Spinal cord (tissue), 10 donors: Measurements from ENCODE around the gene NANOG. TPM values are rescaled to one million over a fixed set of nuclear protein-coding genes. Genes with fewer than 3 reads are reported as not detected.
A peak's percentile ranks its signal among the peaks of the same experiment; 100 is the strongest.
"Not testable (repeated sequence)": the region's sequence is repeated elsewhere in the genome, so short reads cannot be mapped to it uniquely, and the experiment has no call there.

Source experiments
- DNase-seq, 6 donors: peaks; one replicate each; pipeline versions ENCODE4 v3.0.0 to v3.0.0-alpha.2; 2013 to 2015; ENCODE audit warnings: low spot score in 6 of 6, low read depth in 4 of 6
- H3K27ac ChIP-seq: one replicate; pipeline ENCODE4 v1.5.1; 2013; ENCODE audit warnings: low read depth, low read length, control low read depth
- H3K27me3 ChIP-seq: one replicate; pipeline ENCODE4 v1.6.1; 2013; ENCODE audit warnings: low read length; ENCODE audit not compliant: control insufficient read depth, insufficient read depth
- H3K36me3 ChIP-seq: one replicate; pipeline ENCODE4 v1.6.1; 2013; ENCODE audit warnings: low read length; ENCODE audit not compliant: control insufficient read depth, insufficient read depth
- H3K4me1 ChIP-seq: one replicate; pipeline ENCODE4 v1.6.1; 2013; ENCODE audit warnings: low read length; ENCODE audit not compliant: control insufficient read depth, insufficient read depth
- H3K4me3 ChIP-seq: one replicate; pipeline ENCODE4 v1.5.1; 2013; ENCODE audit warnings: low read depth, low read length, control low read depth
- H3K9me3 ChIP-seq: one replicate; pipeline ENCODE4 v1.6.1; 2013; ENCODE audit warnings: low read length; ENCODE audit not compliant: control insufficient read depth, insufficient read depth
- WGBS: methylation state at CpG from one replicate; pipeline ENCODE4 v1.1.5; 2013; ENCODE audit warnings: missing lambda C conversion rate; ENCODE audit not compliant: insufficient coverage; 5-methylcytosine and 5-hydroxymethylcytosine counted together
- polyA plus RNA-seq, 2 donors: library from polyadenylated mRNA; unstranded; fragments of 120-200 nt; gene quantifications; one replicate each; pipeline ENCODE4 v1.2.1, GENCODE V29; 2013; ENCODE audit not compliant: insufficient read length in 2 of 2
- total RNA-seq, 2 donors: library from RNA; depleted of rRNA in 1 of 2; stranded (reverse); fragments of 120-200 nt in 1 of 2; fragments of >200 nt in 1 of 2; gene quantifications; one replicate each; pipeline versions ENCODE4 v1.2.3 to v1.2.4, GENCODE V29; 2013 to 2014
- donor health status: healthy.

The NANOG gene
- total and polyA plus RNA-seq, 4 donors = 0.15 to 0.20 (median 0.18) TPM

GRCh38 chr12:7833831-7834230 is 44.6 kb downstream of the NANOG start:
- H3K27ac ChIP-seq = no peak overlapping the region
- H3K4me3 ChIP-seq = no peak overlapping the region
- H3K4me1 ChIP-seq = no peaks in the 10 kb centered on the region
- no peak for DNase-seq
- no peaks in the 10 kb centered on the region for H3K36me3 ChIP-seq
- WGBS = 96% methylated on average over 3 of the region's 4 CpGs
- no peaks in the 10 kb centered on the region for H3K9me3 ChIP-seq
- no peaks in the 10 kb centered on the region for H3K27me3 ChIP-seq

- DNase-seq = no peak
- Histone ChIP-seq H3K27ac (no peak overlapping the region), H3K36me3 (no peaks in the 10 kb centered on the region), H3K4me1 (no peaks in the 10 kb centered on the region), H3K27me3 (no peaks in the 10 kb centered on the region), H3K9me3 (no peaks in the 10 kb centered on the region), H3K4me3 (no peak overlapping the region)
- 88% methylated on average over 1 of the region's 1 CpG for WGBS
Observed at GRCh38 chr12:7834701-7835100, 45.5 kb downstream of the NANOG start.

DNA sequence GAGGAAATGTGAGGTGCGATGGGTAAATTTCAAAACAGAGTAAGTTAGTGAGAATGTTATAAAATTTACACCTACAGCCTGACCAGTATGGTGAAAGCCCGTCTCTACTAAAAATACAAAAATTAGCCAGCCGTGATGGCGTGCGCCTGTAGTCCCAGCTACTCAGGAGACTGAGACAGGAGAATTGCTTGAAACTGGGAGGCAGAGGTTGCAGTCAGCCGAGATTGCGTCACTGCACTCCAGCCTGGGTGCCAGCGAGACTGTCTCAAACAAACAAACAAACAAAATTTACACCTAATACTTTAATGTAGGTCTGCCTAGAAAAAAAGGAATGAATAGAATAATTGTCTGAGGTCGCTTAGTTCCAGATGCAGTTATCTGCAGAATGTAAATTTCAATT is 45.9 kb downstream of the NANOG start:
- Histone ChIP-seq H3K4me3 (no peak overlapping the region), H3K36me3 (no peaks in the 10 kb centered on the region), H3K4me1 (no peaks in the 10 kb centered on the region), H3K27ac (no peak overlapping the region), H3K27me3 (no peaks in the 10 kb centered on the region), H3K9me3 (no peaks in the 10 kb centered on the region)
- DNase-seq = no peak
- no CpG with 5 or more reads among the region's 9 CpGs for WGBS

DNA sequence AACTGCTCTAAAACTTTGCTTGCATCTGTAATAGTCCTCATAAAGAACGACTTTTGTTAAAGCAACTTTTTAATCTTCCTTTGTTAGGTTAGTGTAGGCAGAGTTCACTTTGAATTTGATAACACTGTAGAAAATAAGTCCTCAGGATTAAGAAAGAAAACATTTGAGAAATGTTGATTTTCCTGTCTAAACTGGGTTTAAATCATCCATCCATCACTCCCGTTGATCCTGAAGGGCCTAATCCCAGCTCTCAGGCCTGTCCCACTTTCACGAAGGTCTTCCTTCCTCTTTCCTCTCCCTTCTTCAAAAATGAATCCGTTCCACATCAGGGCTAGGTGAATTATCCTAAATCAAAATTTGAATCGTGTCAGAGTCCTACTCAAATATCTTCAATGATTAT is 46.6 kb downstream of the NANOG start:
- Histone ChIP-seq H3K36me3 (no peaks in the 10 kb centered on the region), H3K27me3 (no peaks in the 10 kb centered on the region), H3K9me3 (no peaks in the 10 kb centered on the region), H3K4me3 (no peak overlapping the region), H3K27ac (no peak overlapping the region), H3K4me1 (no peaks in the 10 kb centered on the region)
- no peak for DNase-seq
- WGBS = no CpG with 5 or more reads among the region's 5 CpGs

DNA sequence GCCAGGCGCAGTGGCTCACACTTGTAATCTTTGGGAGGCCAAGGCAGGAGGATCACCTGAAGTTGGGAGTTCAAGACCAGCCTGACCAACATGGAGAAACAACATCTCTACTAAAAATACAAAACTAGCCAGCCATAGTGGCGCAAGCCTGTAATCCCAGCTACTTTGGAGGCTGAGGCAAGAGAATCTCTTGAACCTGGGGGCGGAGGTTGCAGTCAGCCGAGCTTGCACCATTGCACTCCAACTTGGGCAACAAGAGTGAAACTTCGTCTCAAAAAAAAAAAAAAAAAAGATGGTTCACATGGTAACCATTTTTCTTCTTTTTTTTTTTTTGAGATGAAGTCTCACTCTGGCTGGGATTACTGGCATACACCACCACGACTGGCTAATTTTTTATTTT is 48.2 kb downstream of the NANOG start:
- Histone ChIP-seq H3K4me3 (no peak overlapping the region), H3K27me3 (no peaks in the 10 kb centered on the region), H3K9me3 (no peaks in the 10 kb centered on the region), H3K36me3 (no peaks in the 10 kb centered on the region), H3K27ac (no peak overlapping the region), H3K4me1 (no peaks in the 10 kb centered on the region)
- 100% methylated on average over 2 of the region's 6 CpGs for WGBS
- DNase-seq = no peak

DNA sequence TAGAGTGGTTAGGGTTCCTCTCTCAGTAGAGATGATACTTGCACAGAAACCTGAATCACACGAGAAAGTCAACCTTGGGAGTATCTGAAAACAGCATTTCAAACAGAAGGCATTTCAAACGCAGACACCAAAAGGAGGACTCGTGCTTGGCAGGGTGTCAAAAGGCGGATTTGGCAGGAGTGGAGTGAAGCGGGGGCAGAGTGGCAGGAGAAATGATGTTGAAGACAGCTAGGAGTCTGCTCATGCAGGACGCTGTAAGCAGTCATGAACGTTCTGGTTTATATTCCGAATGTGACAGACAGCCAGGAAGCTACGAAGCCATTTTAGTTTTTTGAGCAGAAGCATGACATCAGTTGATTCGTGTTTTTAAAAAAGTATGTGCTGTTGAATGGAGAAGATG is 50.0 kb downstream of the NANOG start:
- WGBS = 54% methylated on average over 2 of the region's 10 CpGs
- H3K27ac ChIP-seq, H3K4me1 ChIP-seq, H3K4me3 ChIP-seq, H3K9me3 ChIP-seq, H3K36me3 ChIP-seq, H3K27me3 ChIP-seq: not testable (repeated sequence)
- peak in 2 of 6 donors; percentile 71 to 97 for DNase-seq

DNA sequence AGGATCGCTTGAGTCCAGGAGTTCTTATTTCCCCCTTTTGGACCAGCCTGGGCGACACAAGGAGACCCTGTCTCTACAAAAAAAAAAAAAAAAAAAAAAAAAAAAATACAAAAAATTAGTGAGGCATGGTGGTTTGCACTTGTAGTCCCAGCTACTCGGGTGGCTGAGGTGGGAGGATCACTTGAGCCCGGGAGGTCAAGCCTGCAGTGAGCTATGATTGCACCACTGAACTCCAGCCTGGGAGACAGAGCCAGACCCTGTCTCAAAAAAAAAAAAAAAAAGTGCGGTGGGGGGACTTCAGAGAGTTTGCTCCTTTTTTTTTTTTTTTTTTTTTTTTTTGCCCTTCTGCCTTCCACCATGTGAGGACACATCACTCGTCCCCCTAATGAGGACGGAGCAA is 50.6 kb downstream of the NANOG start:
- not testable (repeated sequence) for H3K4me1 ChIP-seq, H3K27ac ChIP-seq, H3K4me3 ChIP-seq, H3K36me3 ChIP-seq, DNase-seq, H3K27me3 ChIP-seq, H3K9me3 ChIP-seq
- 88% methylated on average over 2 of the region's 7 CpGs for WGBS

DNA sequence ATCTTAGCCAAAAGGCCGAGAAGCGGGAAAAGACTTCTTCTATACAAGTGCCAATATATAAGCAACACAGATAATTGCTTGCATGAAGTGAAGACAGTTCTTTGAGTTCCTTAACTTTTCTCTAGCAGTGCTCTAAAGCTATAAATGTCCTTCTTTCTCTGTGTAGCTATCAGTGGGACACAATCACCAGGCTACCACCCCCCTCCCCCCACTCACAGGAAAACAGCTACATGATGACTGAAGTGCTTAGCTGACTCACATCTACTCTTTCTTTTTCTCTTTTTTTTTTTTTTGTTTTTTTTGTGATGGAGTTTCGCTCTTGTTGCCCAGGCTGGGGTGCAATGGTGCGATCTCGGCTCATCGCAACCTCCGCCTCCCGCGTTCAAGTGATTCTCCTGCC is 53.2 kb downstream of the NANOG start:
- not testable (repeated sequence) for H3K9me3 ChIP-seq, H3K4me3 ChIP-seq, H3K27me3 ChIP-seq, H3K36me3 ChIP-seq, H3K27ac ChIP-seq, H3K4me1 ChIP-seq, DNase-seq
- WGBS = no CpG with 5 or more reads among the region's 9 CpGs

DNA sequence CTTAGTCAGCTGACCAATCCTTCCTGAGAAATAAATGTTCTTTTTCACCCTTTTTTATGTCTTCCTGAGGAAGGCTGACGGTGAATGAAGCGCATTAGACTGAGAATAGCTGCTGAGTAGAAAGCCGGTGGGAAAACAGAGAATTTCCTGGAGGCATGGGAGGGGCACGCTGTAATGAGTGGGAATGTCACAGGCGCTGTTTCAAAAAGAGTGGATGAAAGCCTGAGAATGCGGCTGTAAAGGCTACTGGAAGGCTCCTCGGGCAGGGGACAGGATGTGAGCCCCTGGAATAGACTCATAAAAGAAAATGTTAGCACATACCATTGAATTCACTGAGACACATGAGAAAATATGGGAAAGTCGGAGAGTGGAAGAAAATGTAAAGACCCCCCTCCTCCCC is 53.9 kb downstream of the NANOG start:
- H3K9me3 ChIP-seq, H3K4me3 ChIP-seq, H3K36me3 ChIP-seq, H3K27ac ChIP-seq, H3K27me3 ChIP-seq, H3K4me1 ChIP-seq: not testable (repeated sequence)
- peak in 2 of 6 donors; percentile 16 to 49 for DNase-seq
- WGBS = no CpG with 5 or more reads among the region's 8 CpGs

DNA sequence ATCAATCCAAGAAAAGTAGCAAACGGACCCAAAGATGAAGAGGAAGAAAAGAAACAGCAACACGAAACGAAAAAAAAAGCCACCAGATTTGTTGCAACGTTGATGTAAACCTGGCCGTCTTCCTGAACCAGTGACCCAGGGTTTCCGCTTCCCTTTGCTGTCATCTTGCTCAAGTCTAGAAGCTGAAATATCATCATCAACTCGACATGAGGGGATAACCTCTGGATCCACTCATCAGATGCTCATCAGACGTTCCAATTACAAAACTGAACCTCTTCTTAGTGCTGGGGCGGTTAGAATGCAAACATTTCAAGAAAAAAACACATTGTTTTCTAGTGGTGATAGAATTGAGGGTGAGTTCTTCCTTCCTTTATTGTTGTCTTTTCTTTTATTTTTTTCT is 54.4 kb downstream of the NANOG start:
- not testable (repeated sequence) for H3K9me3 ChIP-seq, H3K36me3 ChIP-seq, H3K4me3 ChIP-seq, DNase-seq, H3K27me3 ChIP-seq, H3K27ac ChIP-seq, H3K4me1 ChIP-seq
- WGBS = no CpG with 5 or more reads among the region's 9 CpGs
